SH-SY5Y (cell line): ENCODE data around the gene BLOC1S4.

Experiments
- GATA2 ChIP-seq: IDR thresholded peaks from 2 replicates; pipeline ENCODE4 v1.6.1; 2011; ENCODE audit warnings: mild to moderate bottlenecking, low read depth, low read length
- GATA3 ChIP-seq: IDR thresholded peaks from 2 replicates; pipeline ENCODE4 v1.6.1; 2011; ENCODE audit warnings: low read depth, mild to moderate bottlenecking, low read length, moderate library complexity

DNA sequence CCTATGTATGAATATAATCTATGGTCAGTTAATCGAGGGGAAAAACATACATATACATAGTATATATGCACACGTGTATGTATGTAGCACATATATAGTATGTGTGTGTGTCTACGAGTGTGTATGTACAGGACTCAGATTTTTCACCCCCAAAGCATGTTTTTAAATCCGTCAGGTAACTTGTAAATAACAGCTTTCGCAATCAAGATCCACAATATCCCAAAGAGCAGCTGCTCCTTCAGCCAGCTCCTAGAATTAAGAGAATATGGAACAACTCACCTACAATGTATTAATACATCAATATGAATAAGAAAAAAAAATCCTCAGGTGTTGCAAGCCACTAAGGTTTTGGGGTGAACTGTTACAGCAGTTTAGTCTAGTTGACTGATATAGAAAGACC is 9.8 kb upstream of the BLOC1S4 start:
- TF ChIP-seq GATA2 (no peak), GATA3 (no peak)
